HG03342 (cell line): ENCODE data around the gene ZNF324B.
A peak's percentile ranks its signal among the peaks of the same experiment; 100 is the strongest.
"Not testable (repeated sequence)": the region's sequence is repeated elsewhere in the genome, so short reads cannot be mapped to it uniquely, and the experiment has no call there.

ENCODE experiments used
- ATAC-seq: cut with Tn5 transposase; IDR thresholded peaks from one replicate; pipeline ENCODE4 v1.9.1; 2021; ENCODE audit warnings: mild to moderate bottlenecking, moderate library complexity; ENCODE audit not compliant: unreplicated experiment

Gene ZNF324B

DNA sequence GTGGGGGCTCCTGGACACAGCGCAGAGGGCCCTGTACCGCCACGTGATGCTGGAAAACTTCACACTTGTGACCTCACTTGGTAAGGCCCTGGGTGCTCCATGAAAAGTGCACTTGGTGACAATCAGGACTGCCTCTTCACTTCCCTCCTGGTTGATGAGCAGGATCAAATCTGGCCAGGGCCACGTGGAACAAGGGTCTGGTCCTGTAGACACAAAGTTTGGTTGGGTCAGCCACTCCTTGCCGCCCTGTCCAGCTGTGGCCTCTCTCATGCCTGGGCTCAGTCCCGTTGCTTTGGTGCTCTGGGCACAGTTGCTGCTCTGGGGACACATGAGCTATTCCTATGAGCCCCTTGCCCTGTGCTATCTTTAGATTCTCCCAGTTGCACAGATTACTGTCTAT, 2.3 kb downstream of the ZNF324B start:
- no peak for ATAC-seq

DNA sequence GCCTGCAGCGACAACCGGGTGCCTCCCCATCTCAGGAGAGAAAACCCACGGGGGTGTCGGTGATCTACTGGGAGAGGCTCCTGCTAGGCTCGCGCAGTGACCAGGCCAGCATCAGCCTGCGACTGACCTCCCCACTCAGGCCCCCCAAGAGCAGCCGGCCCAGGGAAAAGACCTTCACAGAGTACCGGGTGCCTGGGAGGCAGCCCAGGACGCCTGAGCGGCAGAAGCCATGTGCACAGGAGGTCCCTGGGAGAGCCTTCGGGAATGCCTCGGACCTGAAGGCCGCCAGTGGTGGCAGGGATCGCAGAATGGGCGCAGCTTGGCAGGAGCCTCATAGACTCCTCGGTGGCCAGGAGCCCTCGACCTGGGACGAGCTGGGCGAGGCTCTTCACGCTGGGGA, 3.9 kb downstream of the ZNF324B start:
- no peak for ATAC-seq

DNA sequence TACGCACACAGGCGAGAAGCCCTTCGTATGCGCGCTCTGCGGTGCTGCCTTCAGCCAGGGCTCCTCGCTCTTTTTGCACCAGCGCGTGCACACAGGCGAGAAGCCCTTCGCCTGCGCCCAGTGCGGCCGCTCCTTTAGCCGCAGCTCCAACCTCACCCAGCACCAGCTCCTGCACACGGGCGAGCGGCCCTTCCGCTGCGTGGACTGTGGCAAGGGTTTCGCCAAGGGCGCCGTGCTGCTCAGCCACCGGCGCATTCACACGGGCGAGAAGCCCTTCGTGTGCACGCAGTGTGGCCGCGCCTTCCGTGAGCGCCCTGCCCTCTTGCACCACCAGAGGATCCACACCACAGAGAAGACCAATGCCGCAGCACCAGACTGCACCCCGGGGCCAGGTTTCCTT, 4.7 kb downstream of the ZNF324B start:
- ATAC-seq, result no peak

DNA sequence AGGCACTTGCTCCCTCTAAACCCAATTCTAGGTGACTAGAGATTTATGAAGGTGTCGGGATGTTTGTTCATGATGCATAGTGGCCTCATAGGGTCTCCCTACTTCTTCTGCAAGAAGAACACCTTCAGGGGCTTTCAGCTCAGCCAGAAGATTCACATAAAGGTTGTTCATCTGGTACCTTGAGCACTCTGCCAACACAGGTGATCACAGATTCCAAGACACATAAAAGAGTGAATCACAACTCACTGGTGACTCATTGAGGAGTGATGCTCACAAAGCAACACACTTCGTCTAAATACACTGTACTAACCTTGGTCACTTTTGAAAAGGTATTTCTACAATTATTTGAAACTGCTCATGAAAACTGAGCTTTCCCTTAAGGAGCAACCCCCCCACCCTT, 8.6 kb downstream of the ZNF324B start:
- ATAC-seq, result no peak

DNA sequence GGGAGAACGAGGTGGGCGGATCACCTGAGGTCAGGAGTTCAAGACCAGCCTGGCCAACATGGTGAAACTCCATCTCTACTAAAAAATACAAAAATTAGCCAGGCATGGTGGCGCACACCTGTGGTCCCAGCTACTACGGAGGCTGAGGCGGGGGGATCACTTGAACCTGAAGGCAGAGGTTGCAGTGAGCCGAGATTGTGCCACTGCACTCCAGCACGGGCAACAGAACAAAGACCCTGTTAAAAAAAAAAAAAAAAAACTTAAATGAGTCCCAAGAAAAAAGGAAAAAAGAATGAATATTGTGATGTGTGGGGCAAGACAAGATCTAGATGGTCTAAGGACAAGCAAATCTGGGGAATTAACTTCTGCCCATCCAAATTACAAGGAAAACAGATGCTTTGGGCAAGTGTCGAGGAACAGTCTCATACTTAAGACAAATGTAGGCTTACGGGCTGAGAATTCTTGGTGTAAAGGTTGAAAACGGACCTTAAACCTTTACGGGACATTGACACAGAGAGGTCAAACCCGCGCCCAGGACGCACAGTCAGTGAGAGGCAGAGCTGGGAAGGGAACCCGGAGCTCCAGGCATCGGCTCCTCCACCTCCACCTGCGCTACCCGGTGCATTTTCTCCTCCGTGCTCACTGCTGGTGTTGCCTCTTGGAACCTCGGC, 14.8 kb downstream of the ZNF324B start:
- ATAC-seq, result no peak

DNA sequence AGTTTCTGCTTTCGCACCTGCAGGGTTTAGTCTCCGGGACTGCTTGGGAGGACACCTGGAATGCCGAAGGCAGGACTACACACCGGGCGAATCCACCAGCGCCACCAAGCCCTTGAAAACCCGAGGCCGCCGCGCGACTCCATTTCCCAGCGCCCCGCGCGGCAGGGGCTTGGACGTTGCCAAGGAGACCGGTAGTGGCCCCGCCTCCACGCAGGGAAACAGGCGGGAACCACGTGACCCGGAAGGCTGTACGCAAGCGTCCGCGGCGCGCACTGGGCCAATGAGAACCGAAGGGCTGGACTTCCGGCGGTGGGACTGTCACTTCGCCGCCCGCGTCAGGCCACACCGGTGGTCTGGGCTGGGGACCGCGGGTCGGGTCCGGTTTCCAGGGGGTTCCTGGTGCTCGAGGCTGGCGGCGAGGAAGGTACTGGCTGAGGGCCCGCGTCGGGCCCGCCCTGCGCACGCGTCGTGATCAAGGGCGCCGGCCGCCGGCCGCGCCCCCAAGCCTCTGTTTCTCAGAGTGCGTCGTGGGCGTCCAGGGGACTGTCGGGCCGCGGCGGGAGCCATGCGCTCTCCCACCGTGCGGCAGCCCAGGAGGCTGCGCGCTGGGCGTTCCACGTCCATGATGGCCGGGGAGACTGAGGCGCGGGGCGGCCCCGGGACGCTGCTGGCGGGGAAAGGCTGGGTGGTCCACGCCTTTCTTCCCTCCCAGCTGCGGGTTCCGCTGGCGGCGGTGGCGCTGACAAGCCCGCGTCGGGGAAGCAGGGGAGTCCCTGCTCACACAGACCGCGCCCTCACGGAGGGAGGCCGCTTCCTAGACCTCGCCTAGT, 15.6 kb downstream of the ZNF324B start, which contains the start of gene ZNF324:
Gene ZNF324, plus strand, starts transcription at position 321 of the 830 bp plus-strand sequence. CDS start 2,106 bp downstream, outside the sequence.
- ATAC-seq, result peak; percentile 89

DNA sequence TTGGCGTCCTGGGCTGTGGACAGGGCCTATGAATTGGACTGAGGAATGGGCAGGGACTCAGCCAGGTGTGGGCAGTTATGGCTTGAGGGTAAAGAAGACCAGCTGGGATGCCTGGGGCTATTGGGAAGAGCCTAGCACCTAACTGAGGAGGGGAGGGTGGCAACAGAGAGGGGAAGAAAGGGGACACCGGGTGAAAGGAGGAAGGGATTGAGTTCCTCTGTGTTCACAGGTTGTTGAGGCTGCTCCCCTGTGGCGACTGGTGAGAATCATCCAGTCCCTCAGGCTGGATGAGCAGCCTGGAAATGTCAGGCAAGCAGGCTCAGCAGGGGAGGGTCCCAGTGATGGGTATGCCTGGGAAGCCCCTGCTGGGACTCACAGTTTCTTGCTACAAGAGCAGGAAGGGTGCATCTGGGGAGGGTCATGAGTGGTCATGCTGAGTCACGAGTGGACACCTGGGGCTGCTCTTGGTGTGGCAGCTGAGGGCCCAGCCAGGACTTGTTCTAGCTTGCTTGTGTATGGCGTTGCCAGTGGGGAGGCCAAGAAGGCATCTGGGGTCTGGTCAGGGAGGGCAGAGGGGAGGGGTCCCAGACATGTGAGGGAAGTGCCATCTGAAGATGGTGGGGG, 16.9 kb downstream of the ZNF324B start:
- ATAC-seq, result no peak

DNA sequence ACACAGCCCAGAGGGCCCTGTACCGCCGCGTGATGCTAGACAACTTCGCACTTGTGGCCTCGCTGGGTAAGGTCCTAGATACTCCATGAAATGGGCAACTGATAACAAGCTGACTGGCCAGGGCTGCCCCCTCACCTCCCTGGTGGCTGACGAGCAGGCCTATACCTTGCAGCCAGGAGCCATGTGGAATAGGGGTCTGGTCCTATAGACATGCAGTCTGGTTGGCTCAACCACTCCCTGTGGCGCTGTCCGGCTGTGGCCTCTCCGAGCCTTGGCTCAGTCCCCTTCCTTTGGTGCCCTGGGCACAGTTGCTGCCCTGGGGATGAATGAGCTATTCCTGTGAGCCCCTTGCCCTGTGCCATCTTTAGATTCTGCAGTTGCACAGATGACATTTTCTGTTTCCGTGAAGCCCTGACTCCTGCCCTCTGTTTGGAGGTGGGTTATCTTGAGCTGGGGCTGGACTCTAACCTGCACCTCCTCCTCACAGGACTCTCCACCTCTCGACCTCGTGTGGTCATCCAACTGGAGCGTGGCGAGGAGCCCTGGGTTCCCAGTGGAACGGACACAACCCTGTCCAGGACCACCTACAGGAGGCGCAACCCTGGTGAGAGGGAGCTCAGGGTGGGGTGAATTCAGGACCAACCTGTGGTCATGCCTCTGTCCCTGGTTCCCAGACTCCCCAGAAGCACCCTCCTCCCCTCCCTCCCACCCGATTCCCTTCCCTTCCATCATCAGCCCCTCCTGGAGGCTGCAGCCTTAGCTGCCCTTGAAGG, 18.0 kb downstream of the ZNF324B start:
- ATAC-seq, result no peak

DNA sequence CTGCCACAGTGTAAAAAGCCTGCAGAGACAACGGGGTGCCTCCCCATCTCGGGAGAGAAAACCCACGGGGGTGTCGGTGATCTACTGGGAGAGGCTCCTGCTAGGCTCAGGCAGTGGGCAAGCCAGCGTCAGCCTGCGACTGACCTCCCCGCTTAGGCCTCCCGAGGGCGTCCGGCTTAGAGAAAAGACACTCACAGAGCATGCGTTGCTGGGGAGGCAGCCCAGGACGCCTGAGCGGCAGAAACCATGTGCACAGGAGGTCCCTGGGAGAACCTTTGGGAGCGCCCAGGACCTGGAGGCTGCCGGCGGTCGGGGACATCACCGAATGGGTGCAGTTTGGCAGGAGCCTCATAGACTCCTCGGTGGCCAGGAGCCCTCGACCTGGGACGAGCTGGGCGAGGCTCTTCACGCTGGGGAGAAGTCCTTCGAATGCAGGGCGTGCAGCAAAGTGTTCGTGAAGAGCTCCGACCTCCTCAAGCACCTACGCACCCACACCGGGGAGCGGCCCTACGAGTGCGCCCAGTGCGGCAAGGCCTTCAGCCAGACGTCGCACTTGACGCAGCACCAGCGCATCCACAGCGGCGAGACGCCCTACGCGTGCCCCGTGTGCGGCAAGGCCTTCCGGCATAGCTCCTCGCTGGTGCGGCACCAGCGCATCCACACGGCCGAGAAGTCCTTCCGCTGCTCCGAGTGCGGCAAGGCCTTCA, 19.6 kb downstream of the ZNF324B start:
- ATAC-seq, result not testable (repeated sequence)

DNA sequence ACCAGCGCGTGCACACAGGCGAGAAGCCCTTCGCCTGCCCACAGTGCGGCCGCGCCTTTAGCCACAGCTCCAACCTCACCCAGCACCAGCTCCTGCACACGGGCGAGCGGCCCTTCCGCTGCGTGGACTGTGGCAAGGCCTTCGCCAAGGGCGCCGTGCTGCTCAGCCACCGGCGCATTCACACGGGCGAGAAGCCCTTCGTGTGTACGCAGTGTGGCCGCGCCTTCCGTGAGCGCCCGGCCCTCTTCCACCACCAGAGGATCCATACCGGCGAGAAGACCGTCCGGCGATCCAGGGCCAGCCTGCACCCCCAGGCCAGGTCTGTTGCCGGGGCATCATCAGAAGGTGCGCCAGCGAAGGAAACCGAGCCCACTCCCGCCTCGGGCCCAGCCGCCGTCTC, 20.3 kb downstream of the ZNF324B start:
- ATAC-seq, result no peak

DNA sequence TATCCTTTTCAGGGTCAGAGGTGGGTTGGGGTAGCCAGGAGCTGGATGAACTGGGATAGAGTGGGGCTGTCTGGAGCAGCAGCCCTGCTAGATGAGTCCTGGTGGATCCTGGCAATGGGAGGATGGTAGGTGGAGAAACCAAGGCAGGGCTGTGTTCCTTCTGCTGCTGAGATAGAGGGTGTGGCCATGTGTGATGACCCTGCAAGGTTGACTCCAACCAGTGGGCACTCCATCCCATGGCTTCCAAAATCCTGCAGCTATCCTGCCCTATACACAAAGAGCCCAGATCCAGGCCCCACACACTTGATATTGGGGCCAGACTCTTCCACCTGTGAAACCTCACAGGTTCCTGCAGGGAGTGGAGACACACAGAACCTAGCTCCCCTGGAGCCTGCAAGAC, 22.4 kb downstream of the ZNF324B start:
- no peak for ATAC-seq

DNA sequence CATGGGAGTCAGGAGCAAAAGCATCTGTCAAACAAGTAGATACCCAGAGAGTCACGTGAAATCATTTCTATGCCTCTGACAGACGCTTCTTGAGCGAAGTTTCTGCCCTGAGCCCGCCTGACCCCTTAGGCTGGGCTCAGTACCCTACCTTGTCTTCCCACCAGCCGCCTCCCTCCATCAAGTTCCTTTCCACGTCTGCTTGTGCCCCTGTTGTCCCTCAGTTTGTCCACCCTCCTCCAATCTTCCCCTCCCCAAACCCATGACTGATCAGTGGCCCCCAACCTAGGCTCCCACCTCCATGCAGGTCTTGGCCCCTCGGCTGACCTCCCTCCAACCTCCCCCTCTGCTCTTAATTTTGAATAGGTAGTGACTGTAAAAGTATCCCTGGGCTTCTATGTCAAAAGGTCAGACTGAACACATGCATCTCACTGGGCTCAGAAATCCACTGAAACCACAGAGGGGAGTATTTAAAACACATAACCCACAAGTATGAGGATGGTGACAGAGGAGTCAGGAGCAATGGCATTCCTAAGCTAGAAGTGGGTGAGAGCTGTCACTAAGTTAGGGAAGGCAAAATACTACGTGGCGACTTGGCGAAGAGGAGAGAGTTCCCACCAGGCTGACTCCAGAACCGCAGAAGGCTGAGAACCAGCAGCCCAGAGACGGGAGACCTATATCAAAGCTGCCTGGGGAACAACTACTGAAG, 23.0 kb downstream of the ZNF324B start:
- no peak for ATAC-seq

DNA sequence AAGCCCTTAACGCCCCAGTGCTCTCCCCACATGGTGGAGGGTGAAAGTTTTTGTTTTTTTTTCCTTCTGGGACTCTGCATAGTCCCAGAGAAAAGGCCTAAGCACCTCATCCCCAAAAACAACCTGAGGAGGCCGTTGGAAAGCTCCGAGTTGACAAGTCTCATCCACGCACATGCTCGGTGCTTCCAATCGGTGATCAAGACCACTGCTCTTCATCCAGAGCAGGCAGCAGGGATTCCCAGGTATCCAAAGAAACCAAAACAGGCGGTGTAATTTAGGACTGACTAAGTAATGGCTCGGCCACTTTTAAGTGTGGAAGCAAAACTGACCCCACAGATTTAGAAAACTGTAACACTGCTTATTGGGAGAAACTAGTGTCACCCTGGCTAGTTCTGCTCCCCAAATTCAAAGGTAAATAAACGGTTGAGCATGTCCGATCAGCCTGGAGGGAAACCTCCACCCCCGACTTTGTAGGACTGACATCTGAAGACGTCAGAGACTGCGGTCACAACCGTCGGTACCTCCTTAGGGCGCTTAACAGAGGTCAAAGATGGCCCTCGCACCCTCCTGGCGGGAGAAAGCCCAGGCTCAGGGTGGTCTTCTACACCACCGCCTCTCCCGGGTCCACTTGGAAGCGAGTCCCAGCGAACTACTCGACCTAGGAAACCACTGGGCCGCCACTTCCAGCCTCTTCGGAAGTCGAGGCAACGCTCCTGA, 23.7 kb downstream of the ZNF324B start:
- ATAC-seq, result peak; percentile 17

DNA sequence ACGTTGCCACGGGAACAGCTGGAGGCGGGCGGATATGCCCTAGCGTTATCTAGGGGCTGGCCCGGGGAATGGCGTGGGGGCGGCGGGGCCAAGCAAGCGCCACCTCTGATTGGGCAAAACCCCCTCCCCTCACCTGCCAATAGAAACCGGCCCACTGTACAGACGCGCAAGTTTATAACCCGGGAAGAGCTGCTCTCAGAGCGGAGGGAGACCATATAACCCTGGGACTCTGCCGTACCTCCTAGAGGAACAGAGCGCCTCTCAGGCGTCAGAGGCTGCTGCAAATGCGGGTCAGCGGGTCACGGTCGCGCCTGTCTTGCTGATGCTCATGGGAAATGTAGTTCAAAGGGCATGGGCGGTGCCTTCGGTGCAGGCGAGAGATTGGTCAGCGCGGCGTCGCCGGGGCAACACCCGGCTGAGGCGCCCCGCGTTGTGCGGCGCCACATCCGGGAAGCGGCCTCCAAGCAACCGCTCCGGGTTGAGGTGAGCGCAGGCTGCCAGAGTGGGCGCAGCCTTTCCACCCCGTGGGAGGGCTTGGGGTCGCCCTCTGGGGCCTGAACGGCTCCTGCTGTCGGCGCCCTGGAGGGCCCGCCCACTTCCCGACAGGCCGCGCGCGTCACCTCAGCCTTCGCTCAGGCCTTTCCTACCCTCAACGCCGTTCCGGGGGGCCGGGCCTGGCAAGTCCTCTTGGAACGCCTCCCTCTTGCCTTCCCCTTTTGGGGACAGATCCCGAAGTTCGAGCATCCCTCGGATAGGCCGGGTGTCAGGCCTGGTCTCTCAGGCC, 24.5 kb downstream of the ZNF324B start, which contains the start of gene ZNF446:
Gene ZNF446, plus strand, starts transcription at position 639 of the 784 bp plus-strand sequence. CDS start 867 bp downstream, outside the sequence.
- ATAC-seq, result peak; percentile 79

DNA sequence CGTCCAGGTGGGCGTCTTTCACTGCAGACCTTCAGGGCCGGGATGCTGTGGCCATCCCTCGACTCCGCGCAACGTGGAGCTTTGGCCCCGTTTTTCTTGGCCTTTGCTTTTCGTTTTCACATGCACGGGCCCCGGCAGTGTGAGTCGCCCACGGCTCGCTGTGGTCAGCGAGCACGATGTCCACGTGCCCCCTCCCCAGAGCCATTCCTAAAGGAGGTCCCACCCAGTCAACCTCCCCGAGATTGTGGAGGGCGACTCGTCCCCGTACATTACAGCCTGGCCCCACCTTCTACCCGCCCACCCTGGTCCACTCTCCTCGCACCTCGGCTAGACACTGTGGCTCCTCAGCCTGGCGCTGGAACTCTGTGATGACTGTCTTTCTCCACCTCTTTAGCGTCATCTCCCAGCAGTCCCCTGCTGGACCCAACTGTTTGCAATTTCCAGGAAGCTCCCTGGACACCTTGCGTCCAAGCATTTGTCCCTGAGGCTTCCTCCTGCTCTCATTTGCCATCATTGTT, 25.1 kb downstream of the ZNF324B start:
- no peak for ATAC-seq

DNA sequence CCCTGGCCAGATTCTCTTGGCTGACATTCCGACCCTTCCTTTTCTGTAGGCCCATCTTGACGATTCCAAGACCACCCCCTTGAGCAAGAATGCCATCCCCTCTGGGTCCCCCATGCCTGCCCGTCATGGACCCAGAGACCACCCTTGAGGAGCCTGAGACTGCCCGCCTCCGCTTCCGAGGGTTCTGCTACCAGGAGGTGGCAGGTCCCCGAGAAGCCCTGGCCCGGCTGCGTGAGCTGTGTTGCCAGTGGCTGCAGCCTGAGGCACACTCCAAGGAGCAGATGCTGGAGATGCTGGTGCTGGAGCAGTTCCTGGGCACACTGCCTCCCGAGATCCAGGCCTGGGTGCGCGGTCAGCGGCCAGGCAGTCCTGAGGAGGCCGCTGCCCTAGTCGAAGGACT, 25.7 kb downstream of the ZNF324B start:
- no peak for ATAC-seq

DNA sequence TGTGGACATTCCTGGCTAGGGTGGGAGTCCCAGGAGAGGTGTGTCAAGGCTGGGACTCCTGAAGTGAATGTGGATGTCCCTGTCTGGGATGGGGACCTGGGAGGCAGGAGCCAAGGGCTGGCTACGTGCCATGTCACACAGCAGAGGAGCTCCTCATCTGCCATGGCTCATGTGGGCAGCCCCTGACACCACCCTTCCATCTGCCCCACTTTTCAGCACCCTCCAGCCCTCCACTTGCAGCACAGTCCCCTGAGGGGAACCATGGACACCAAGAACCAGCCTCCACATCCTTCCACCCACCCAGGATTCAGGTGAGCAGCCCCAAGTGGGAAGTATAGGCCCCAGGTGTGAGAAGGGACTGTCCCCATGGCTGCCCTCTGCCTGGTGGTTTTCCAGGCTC, 26.4 kb downstream of the ZNF324B start:
- ATAC-seq, result no peak

DNA sequence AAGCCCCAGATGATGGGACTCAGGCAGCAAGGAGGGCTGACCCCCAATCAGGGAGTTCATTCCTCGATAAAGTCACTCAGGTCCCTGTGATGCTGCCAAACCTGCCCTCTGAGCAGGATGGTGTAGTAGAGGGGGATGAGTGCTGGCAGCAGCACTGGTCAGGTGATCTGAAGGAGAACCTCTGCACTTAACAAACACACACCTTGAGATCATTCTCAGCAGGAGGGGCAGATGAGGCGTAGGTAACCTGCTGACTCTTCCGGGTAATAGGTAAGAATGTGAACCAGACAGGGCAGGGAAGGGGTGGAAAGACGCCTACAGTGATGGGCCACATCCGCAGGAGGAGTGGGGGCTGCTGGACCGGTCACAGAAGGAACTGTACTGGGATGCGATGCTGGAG, 27.9 kb downstream of the ZNF324B start:
- ATAC-seq, result no peak
